Measurements from ENCODE around the gene HAGH.

HAGH gene

GRCh38 chr16:1791943-1792812 is 34.4 kb downstream of the HAGH start:
- H3K4me3 ChIP-seq (ENCODE audit: low read depth, low read length) = no peak overlapping the region
- TF ChIP-seq MAX (IDR thresholded peaks at IDR 0.05; ENCODE audit: low read depth, low read length) (no peak), CTCF (IDR thresholded peaks at IDR 0.05; ENCODE audit: low read depth, low read length) (no peak), POLR2A (IDR thresholded peaks at IDR 0.05; ENCODE audit: extremely low read depth, insufficient read length) (no peak), MYC (IDR thresholded peaks at IDR 0.05; ENCODE audit: low read depth, low read length) (no peak)
- DNase-seq (ENCODE audit: low read depth) = no peak

GRCh38 chr16:1791256-1791942 is 35.2 kb downstream of the HAGH start:
- no peak for TF ChIP-seq CTCF (IDR thresholded peaks at IDR 0.05; ENCODE audit: low read depth, low read length)
- TF ChIP-seq POLR2A (IDR thresholded peaks at IDR 0.05; ENCODE audit: extremely low read depth, insufficient read length) = no peak
- TF ChIP-seq MAX (IDR thresholded peaks at IDR 0.05; ENCODE audit: low read depth, low read length) = no peak
- no peak for TF ChIP-seq MYC (IDR thresholded peaks at IDR 0.05; ENCODE audit: low read depth, low read length)
- no peak for DNase-seq (ENCODE audit: low read depth)
- H3K4me3 ChIP-seq (ENCODE audit: low read depth, low read length) = no peak overlapping the region

GRCh38 chr16:1790611-1791255 is 35.9 kb downstream of the HAGH start:
- TF ChIP-seq POLR2A (IDR thresholded peaks at IDR 0.05; ENCODE audit: extremely low read depth, insufficient read length) = no peak
- no peak for TF ChIP-seq CTCF (IDR thresholded peaks at IDR 0.05; ENCODE audit: low read depth, low read length)
- no peak for TF ChIP-seq MYC (IDR thresholded peaks at IDR 0.05; ENCODE audit: low read depth, low read length)
- no peak for TF ChIP-seq MAX (IDR thresholded peaks at IDR 0.05; ENCODE audit: low read depth, low read length)
- no peak for DNase-seq (ENCODE audit: low read depth)
- no peak overlapping the region for H3K4me3 ChIP-seq (ENCODE audit: low read depth, low read length)

GRCh38 chr16:1790261-1790610 is 36.4 kb downstream of the HAGH start:
- no peak for TF ChIP-seq MYC (IDR thresholded peaks at IDR 0.05; ENCODE audit: low read depth, low read length)
- TF ChIP-seq CTCF (IDR thresholded peaks at IDR 0.05; ENCODE audit: low read depth, low read length) = no peak
- no peak for TF ChIP-seq MAX (IDR thresholded peaks at IDR 0.05; ENCODE audit: low read depth, low read length)
- no peak for TF ChIP-seq POLR2A (IDR thresholded peaks at IDR 0.05; ENCODE audit: extremely low read depth, insufficient read length)
- DNase-seq (ENCODE audit: low read depth) = no peak
- H3K4me3 ChIP-seq (ENCODE audit: low read depth, low read length) = no peak overlapping the region

GRCh38 chr16:1789643-1790045 is 37.0 kb downstream of the HAGH start:
- H3K4me3 ChIP-seq (ENCODE audit: low read depth, low read length) = no peak overlapping the region
- DNase-seq (ENCODE audit: low read depth) = no peak
- TF ChIP-seq MYC (IDR thresholded peaks at IDR 0.05; ENCODE audit: low read depth, low read length) = no peak
- TF ChIP-seq CTCF (IDR thresholded peaks at IDR 0.05; ENCODE audit: low read depth, low read length) = no peak
- TF ChIP-seq POLR2A (IDR thresholded peaks at IDR 0.05; ENCODE audit: extremely low read depth, insufficient read length) = no peak
